Activated T-helper 2 cell treated with anti-CD3 and anti-CD28 coated beads, Interferon-gamma antibody, Interleukin-2, Interleukin-4, amounts not matched to agents 10 μg/mL and 5 μg/mL and 100 μg/mL, durations not matched to agents 14 hours and 24 hours and 36 hours (primary cell): ENCODE results near the gene UCN3. TPM values are rescaled to one million over a fixed set of nuclear protein-coding genes. Genes with fewer than 3 reads are reported as not detected.

ENCODE experiments used
- DNase-seq: peaks from one replicate; pipeline ENCODE4 v3.0.0; 2021; ENCODE audit warnings: low spot score
- H3K27ac Mint-ChIP-seq: one replicate; pipeline ENCODE4 v1.8.0; 2021; ENCODE audit warnings: mixed read lengths
- H3K27me3 Mint-ChIP-seq: one replicate; pipeline ENCODE4 v1.8.0; 2021; ENCODE audit warnings: low read depth, mixed read lengths
- H3K36me3 Mint-ChIP-seq: one replicate; pipeline ENCODE4 v1.8.0; 2021; ENCODE audit warnings: low read depth, mixed read lengths
- H3K4me1 Mint-ChIP-seq: one replicate; pipeline ENCODE4 v1.8.0; 2021; ENCODE audit warnings: low read depth, mixed read lengths
- H3K4me3 Mint-ChIP-seq: one replicate; pipeline ENCODE4 v1.8.0; 2021; ENCODE audit warnings: low read depth, mild to moderate bottlenecking, moderate library complexity, mixed read lengths
- H3K9me3 Mint-ChIP-seq: one replicate; pipeline ENCODE4 v1.8.0; 2021; ENCODE audit warnings: mixed read lengths
- intact Hi-C: fragments of 100-400 bp; cut with micrococcal nuclease; formaldehyde crosslinking; loops from one replicate; pipeline ENCODE4 v1.15.1; 2023
- total RNA-seq: library from RNA; stranded (reverse); gene quantifications from 2 replicates; pipeline ENCODE4 v1.2.3, GENCODE V29; 2022

Gene UCN3
- total RNA-seq, 1 donor from 2014 or later: not detected

DNA sequence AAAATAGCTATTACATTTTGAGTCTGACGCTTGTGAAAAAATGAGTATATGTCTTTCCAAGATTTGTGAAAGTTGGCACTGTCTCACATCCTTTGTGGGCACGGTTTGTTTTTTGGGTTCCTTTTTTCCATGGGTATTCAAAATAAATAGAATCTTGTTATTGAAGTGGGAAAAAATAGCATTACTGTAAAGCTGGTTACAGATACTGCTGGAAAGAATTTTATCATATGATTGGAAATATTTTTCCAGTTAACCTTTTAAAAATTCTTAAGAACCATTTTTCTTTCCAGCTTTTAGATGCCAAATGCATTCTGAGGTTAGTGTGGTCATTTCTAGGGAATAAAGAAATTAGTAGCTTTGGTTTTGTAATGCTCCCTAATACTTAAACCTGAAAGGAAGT lies 59.0 kb downstream of the UCN3 start:
- Mint-ChIP-seq H3K27me3 (no peaks in the 10 kb centered on the region), H3K9me3 (peaks cover 17% of the 10 kb centered on the region), H3K36me3 (peaks cover 32% of the 10 kb centered on the region), H3K27ac (no peak overlapping the region), H3K4me1 (peaks cover 24% of the 10 kb centered on the region), H3K4me3 (no peak overlapping the region)
- intact Hi-C loops: no loop called here
- no peak for DNase-seq

Other genes with a start within 250 kb of the UCN3 start
- not detected in 2 replicates for gene AKR1C8, start 179.8 kb upstream of the UCN3 start, total RNA-seq
- not detected in 2 replicates for gene AKR1C4, start 168.1 kb upstream of the UCN3 start, total RNA-seq
- gene TUBAL3, start 39.9 kb downstream of the UCN3 start, total RNA-seq: not detected in 2 replicates
- gene NET1, start 47.6 kb downstream of the UCN3 start, total RNA-seq: 41.3 and 43.3 TPM in 2 replicates
- gene CALML5, start 134.6 kb downstream of the UCN3 start, total RNA-seq: not detected in 2 replicates
- gene CALML3, start 160.0 kb downstream of the UCN3 start, total RNA-seq: not detected in 2 replicates